HCT116 (cell line): ENCODE data around the gene PHPT1. TPM values are rescaled to one million over a fixed set of nuclear protein-coding genes. Genes with fewer than 3 reads are reported as not detected.

Source experiments
- ATAC-seq: fragments of 200-7000 bp; cut with Tn5 transposase; 2 replicates; pipeline ENCODE4 v1.9.1; 2020; ENCODE audit warnings: mild to moderate bottlenecking, moderate library complexity
- BruUV-seq: library from RNA; stranded (reverse); fragments of 400-500 nt; replicated peaks from 2 replicates; lab custom pipeline; 2021; lab: Mats Ljungman, UMichigan
- CTCF ChIA-PET: fragments of 300-600 bp; sonication (Branson Sonifier 250); formaldehyde crosslinking; loops from one replicate; lab custom pipeline; 2021; ENCODE audit warnings: antibody characterized with exemption; lab: Charles Lee
- POLR2A ChIA-PET: fragments of 300-600, 350-600 bp; sonication (Branson Sonifier 250); formaldehyde crosslinking; loops from one replicate; lab custom pipeline; 2021; ENCODE audit warnings: antibody characterized with exemption; lab: Charles Lee
- RAD21 ChIA-PET, 2 experiments: fragments of 300-600 bp; sonication (Branson Sonifier 250); formaldehyde crosslinking; loops; one replicate each; lab custom pipeline; 2023; ENCODE audit warnings: low total read pairs in 2 of 2; ENCODE audit not compliant: uncharacterized antibody in 2 of 2, unreplicated experiment in 2 of 2, low non-redundant PET in 1 of 2; lab: Charles Lee
- DNase-seq: peaks from one replicate; pipeline ENCODE4 v3.0.0-alpha.2; 2010; ENCODE audit warnings: low read depth, low spot score
- H2AFZ ChIP-seq: fragments of 200-600 bp; shearing (Covaris generic), sonication (generic); 2 replicates; pipeline ENCODE4 v1.6.1; 2017; ENCODE audit warnings: low read depth, mixed run types, mixed read lengths, antibody characterized with exemption, low read length; ENCODE audit not compliant: poor library complexity, severe bottlenecking
- H3K27ac ChIP-seq: 2 replicates; pipeline ENCODE4 v1.5.1; 2012; ENCODE audit warnings: low read depth, low read length
- H3K27me3 ChIP-seq: fragments of 200-600 bp; sonication (generic); 2 replicates; pipeline ENCODE4 v1.6.1; 2016; ENCODE audit warnings: mixed run types, low read length, mixed read lengths; ENCODE audit not compliant: insufficient read depth
- H3K36me3 ChIP-seq, 2 experiments: fragments of 200-500 bp in 1 of 2; fragments of 200-600 bp in 1 of 2; sonication (Bioruptor generic) in 1 of 2; sonication (generic) in 1 of 2; 2 replicates each; pipeline versions ENCODE4 v1.5.1 to v1.6.1; 2014 to 2016; ENCODE audit warnings: low read length in 2 of 2, inconsistent platforms in 1 of 2, mixed read lengths in 1 of 2, mixed run types in 1 of 2; ENCODE audit not compliant: insufficient read depth in 2 of 2, control insufficient read depth in 1 of 2
- H3K4me1 ChIP-seq, 2 experiments: fragments of 200-600 bp in 1 of 2; sonication (generic) in 1 of 2; 2 replicates each; pipeline versions ENCODE4 v1.5.1 to v1.6.1; 2012 to 2017; ENCODE audit warnings: low read length in 2 of 2, inconsistent platforms in 1 of 2, mild to moderate bottlenecking in 1 of 2, mixed read lengths in 1 of 2, mixed run types in 1 of 2, moderate library complexity in 1 of 2; ENCODE audit not compliant: insufficient read depth in 2 of 2, control insufficient read depth in 1 of 2
- H3K4me2 ChIP-seq: fragments of 200-600 bp; sonication (generic); 2 replicates; pipeline ENCODE4 v1.6.1; 2017; ENCODE audit warnings: mixed run types, low read length, mixed read lengths
- H3K4me3 ChIP-seq, 2 experiments: fragments of 200-600 bp in 1 of 2; sonication (generic) in 1 of 2; replicated peaks in 1 of 2; 2 replicates each; pipeline ENCODE4 v1.5.1; 2011 to 2016; ENCODE audit warnings: low read length in 2 of 2, control low read depth in 1 of 2, low read depth in 1 of 2, mild to moderate bottlenecking in 1 of 2, mixed read lengths in 1 of 2, mixed run types in 1 of 2
- H3K79me2 ChIP-seq: fragments of 200-600 bp; sonication (generic); 2 replicates; pipeline ENCODE4 v1.6.1; 2017; ENCODE audit warnings: mild to moderate bottlenecking, mixed run types, low read length, moderate library complexity, mixed read lengths; ENCODE audit not compliant: insufficient read depth
- H3K9ac ChIP-seq: fragments of 200-600 bp; sonication (generic); 2 replicates; pipeline ENCODE4 v1.6.1; 2016; ENCODE audit warnings: low read length, mixed read lengths
- H3K9me2 ChIP-seq: fragments of 200-600 bp; sonication (generic), shearing (Covaris generic); 2 replicates; pipeline ENCODE4 v1.6.1; 2017; ENCODE audit warnings: mixed run types, mild to moderate bottlenecking, moderate library complexity; ENCODE audit not compliant: insufficient read depth
- H3K9me3 ChIP-seq, 2 experiments: fragments of 200-500 bp in 1 of 2; fragments of 200-600 bp in 1 of 2; sonication (Bioruptor generic) in 1 of 2; sonication (generic) in 1 of 2; 2 replicates each; pipeline ENCODE4 v1.6.1; 2014 to 2017; ENCODE audit warnings: low read length in 2 of 2, mixed read lengths in 2 of 2, inconsistent platforms in 1 of 2, low read depth in 1 of 2, mild to moderate bottlenecking in 1 of 2, mixed run types in 1 of 2, moderate library complexity in 1 of 2; ENCODE audit not compliant: control insufficient read depth in 1 of 2, insufficient read depth in 1 of 2
- H4K20me1 ChIP-seq: fragments of 200-600 bp; sonication (generic), shearing (Covaris generic); 2 replicates; pipeline ENCODE4 v1.6.1; 2017; ENCODE audit warnings: mixed run types, mild to moderate bottlenecking, moderate library complexity; ENCODE audit not compliant: insufficient read depth
- CEBPB ChIP-seq: IDR thresholded peaks from 2 replicates; pipeline ENCODE4 v1.6.1; 2012; ENCODE audit warnings: low read depth
- ELF1 ChIP-seq: IDR thresholded peaks from 2 replicates; pipeline ENCODE4 v1.6.1; 2012; ENCODE audit warnings: low read depth, borderline replicate concordance
- JUND ChIP-seq: IDR thresholded peaks from 2 replicates; pipeline ENCODE4 v1.6.1; 2012
- POLR2A ChIP-seq: IDR thresholded peaks from 2 replicates; pipeline ENCODE4 v1.7.0; 2011; ENCODE audit warnings: borderline replicate concordance; ENCODE audit not compliant: insufficient read depth, insufficient read length; ENCODE audit errors: extremely low read depth
- POLR2AphosphoS5 ChIP-seq: IDR thresholded peaks from 2 replicates; pipeline ENCODE4 v1.6.1; 2011; ENCODE audit warnings: mild to moderate bottlenecking, low read depth, low read length, moderate library complexity
- REST ChIP-seq: IDR thresholded peaks from 2 replicates; pipeline ENCODE4 v1.6.1; 2012; ENCODE audit warnings: low read depth
- SP1 ChIP-seq: IDR thresholded peaks from 2 replicates; pipeline ENCODE4 v1.6.1; 2012; ENCODE audit warnings: low read depth
- YY1 ChIP-seq: IDR thresholded peaks from 2 replicates; pipeline ENCODE4 v1.6.1; 2011; ENCODE audit warnings: low read length, low read depth, moderate library complexity, mild to moderate bottlenecking; ENCODE audit not compliant: insufficient replicate concordance; ENCODE audit errors: extremely low read depth
- ZBTB33 ChIP-seq: IDR thresholded peaks from 2 replicates; pipeline ENCODE4 v1.6.1; 2011; ENCODE audit warnings: mild to moderate bottlenecking, low read length, moderate library complexity; ENCODE audit not compliant: insufficient replicate concordance; ENCODE audit errors: extremely low read depth
- ZNF274 ChIP-seq: fragments of 200-500 bp; sonication (Bioruptor generic); IDR thresholded peaks from 2 replicates; pipeline ENCODE4 v1.6.1; 2014; ENCODE audit warnings: mild to moderate bottlenecking, low read depth, low read length, inconsistent platforms
- intact Hi-C: fragments of 100-400 bp; cut with micrococcal nuclease; formaldehyde crosslinking; loops from 2 replicates; pipeline ENCODE4 v1.10.0; 2022
- total RNA-seq: library from RNA; stranded (reverse); gene quantifications from one replicate; pipeline ENCODE4 v1.2.1, GENCODE V29; 2021; ENCODE audit not compliant: unreplicated experiment

The PHPT1 gene
- total RNA-seq, 1 experiment from 2014 or later = 148 TPM

GRCh38 chr9:136806631-136807201, 42.5 kb upstream of the PHPT1 start (continued):
- TF ChIP-seq ZBTB33 (no peak), CEBPB (no peak)

GRCh38 chr9:136807281-136808074, 41.7 kb upstream of the PHPT1 start, which contains the start of gene RABL6:
TSS of gene RABL6 (plus strand) at chr9:136807948. CDS start at chr9:136808197, 249 bp downstream.
- RAD21 ChIA-PET = no interaction called here
- CTCF ChIA-PET = interaction anchor here (0.9 kb wide), 1 partner anchor 222 kb away, joined by 3 read pairs; no protein-coding TSS in a partner anchor
- intact Hi-C loops = no loop called here
- TF ChIP-seq YY1 (peak; percentile 95), JUND (no peak), POLR2AphosphoS5 (peak; percentile 92), ELF1 (no peak), SP1 (no peak), POLR2A (peak; percentile 89), ZNF274 (no peak), REST (no peak)
- H4K20me1 ChIP-seq = no peaks in the 10 kb centered on the region
- ATAC-seq = peak; percentile 86
- peak within 1 kb of the TSS; percentile 90 for H3K4me2 ChIP-seq
- DNase-seq = no peak
- TSS peak; percentile 68 for BruUV-seq
- H3K79me2 ChIP-seq = peaks cover 51% of the 10 kb centered on the region
- no peak within 1 kb of the TSS for H2AFZ ChIP-seq
- no peaks in the 10 kb centered on the region for H3K9me3 ChIP-seq
- POLR2A ChIA-PET = no interaction called here
- peaks cover 8 to 11% of the 10 kb centered on the region in 2 experiments; a peak in 3 of 4 replicates for H3K36me3 ChIP-seq
- no peaks in the 10 kb centered on the region for H3K9me2 ChIP-seq
- H3K4me1 ChIP-seq = peaks cover 14 to 19% of the 10 kb centered on the region in 2 experiments
- peak within 1 kb of the TSS; percentile 79 to 93 for H3K4me3 ChIP-seq
- peak within 1 kb of the TSS; percentile 97 for H3K27ac ChIP-seq
- no peaks in the 10 kb centered on the region for H3K27me3 ChIP-seq
- H3K9ac ChIP-seq = peak within 1 kb of the TSS; percentile 96
